A549 (cell line): ENCODE data around the gene DLG2.

Experiments used
- CBX2 ChIP-seq: fragments of 200-600 bp; sonication (generic); IDR thresholded peaks from 2 replicates; pipeline ENCODE4 v1.6.1; 2016; ENCODE audit warnings: low read depth, mild to moderate bottlenecking, borderline replicate concordance
- EP300 ChIP-seq, 2 experiments: fragments of >200 bp; sonication (Bioruptor Twin); formaldehyde crosslinking; IDR thresholded peaks; 2 replicates in 1 of 2; 3 replicates in 1 of 2; pipeline ENCODE4 v1.6.1; 2016 to 2017
- JUNB ChIP-seq: fragments of >200 bp; sonication (Bioruptor Twin); formaldehyde crosslinking; IDR thresholded peaks from 2 replicates; pipeline ENCODE4 v1.6.1; 2016
- NR3C1 ChIP-seq: fragments of >200 bp; sonication (Bioruptor Twin); formaldehyde crosslinking; IDR thresholded peaks from 3 replicates; pipeline ENCODE4 v1.6.1; 2017
- POLR2A ChIP-seq: IDR thresholded peaks from 2 replicates; pipeline ENCODE4 v1.6.1; 2012; ENCODE audit warnings: mild to moderate bottlenecking, low read length
- RFX5 ChIP-seq: fragments of 450-650 bp; IDR thresholded peaks from 2 replicates; pipeline ENCODE4 v1.7.1; 2014; ENCODE audit warnings: antibody characterized with exemption, mild to moderate bottlenecking, moderate library complexity
- TFCP2L1 ChIP-seq: fragments of 250-450 bp; sonication (Bioruptor Pico); IDR thresholded peaks from 2 replicates; pipeline ENCODE4 v1.5.0; 2021; ENCODE audit warnings: mild to moderate bottlenecking
- TF ChIP-seq, protein P1 (sequence below): fragments of >200 bp; sonication (Bioruptor Twin); formaldehyde crosslinking; IDR thresholded peaks from 3 replicates; pipeline ENCODE4 v1.5.1; 2016
- TF ChIP-seq, protein P2 (sequence below): fragments of 150-350 bp; IDR thresholded peaks from 2 replicates; pipeline ENCODE4 v1.6.1; 2014; ENCODE audit warnings: low read depth, mild to moderate bottlenecking, low read length

- TF ChIP-seq RFX5 (no peak), JUNB (no peak), POLR2A (no peak), TFCP2L1 (CRISPR knock-in tag) (no peak), EP300 (IDR thresholded peaks at IDR 0.05) (no peak), CBX2 (no peak), NR3C1 (no peak)
- TF ChIP-seq, protein P1, sequence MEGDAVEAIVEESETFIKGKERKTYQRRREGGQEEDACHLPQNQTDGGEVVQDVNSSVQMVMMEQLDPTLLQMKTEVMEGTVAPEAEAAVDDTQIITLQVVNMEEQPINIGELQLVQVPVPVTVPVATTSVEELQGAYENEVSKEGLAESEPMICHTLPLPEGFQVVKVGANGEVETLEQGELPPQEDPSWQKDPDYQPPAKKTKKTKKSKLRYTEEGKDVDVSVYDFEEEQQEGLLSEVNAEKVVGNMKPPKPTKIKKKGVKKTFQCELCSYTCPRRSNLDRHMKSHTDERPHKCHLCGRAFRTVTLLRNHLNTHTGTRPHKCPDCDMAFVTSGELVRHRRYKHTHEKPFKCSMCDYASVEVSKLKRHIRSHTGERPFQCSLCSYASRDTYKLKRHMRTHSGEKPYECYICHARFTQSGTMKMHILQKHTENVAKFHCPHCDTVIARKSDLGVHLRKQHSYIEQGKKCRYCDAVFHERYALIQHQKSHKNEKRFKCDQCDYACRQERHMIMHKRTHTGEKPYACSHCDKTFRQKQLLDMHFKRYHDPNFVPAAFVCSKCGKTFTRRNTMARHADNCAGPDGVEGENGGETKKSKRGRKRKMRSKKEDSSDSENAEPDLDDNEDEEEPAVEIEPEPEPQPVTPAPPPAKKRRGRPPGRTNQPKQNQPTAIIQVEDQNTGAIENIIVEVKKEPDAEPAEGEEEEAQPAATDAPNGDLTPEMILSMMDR, result no peak
- TF ChIP-seq, protein P2, sequence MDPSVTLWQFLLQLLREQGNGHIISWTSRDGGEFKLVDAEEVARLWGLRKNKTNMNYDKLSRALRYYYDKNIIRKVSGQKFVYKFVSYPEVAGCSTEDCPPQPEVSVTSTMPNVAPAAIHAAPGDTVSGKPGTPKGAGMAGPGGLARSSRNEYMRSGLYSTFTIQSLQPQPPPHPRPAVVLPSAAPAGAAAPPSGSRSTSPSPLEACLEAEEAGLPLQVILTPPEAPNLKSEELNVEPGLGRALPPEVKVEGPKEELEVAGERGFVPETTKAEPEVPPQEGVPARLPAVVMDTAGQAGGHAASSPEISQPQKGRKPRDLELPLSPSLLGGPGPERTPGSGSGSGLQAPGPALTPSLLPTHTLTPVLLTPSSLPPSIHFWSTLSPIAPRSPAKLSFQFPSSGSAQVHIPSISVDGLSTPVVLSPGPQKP, result no peak
Observed at GRCh38 chr11:83676056-83676601, 1951.0 kb downstream of the DLG2 start.
